ENCODE results near the gene UBE3A. TPM values are rescaled to one million over a fixed set of nuclear protein-coding genes. Genes with fewer than 3 reads are reported as not detected.

UBE3A gene
- total RNA-seq, 2 donors from 2014 or later, result 39.5 to 104 TPM

GRCh38 chr15:25381579-25381978, 57.2 kb downstream of the UBE3A start:
- DNase-seq (ENCODE audit: low spot score) (no peak), ATAC-seq (ENCODE audit: insufficient number of reproducible peaks, low FRiP score, low read depth) (no peak)
- Histone ChIP-seq H3K4me3 (no peak overlapping the region), H3K27ac (no peak overlapping the region), H3K36me3 (peaks cover 7% of the 10 kb centered on the region), H3K27me3 (replicated peaks; ENCODE audit: insufficient read depth) (no peaks in the 10 kb centered on the region), H3K9me3 (no peaks in the 10 kb centered on the region), H3K4me1 (ENCODE audit: control insufficient read depth in 1 of 2, low read depth in 2 of 2) (peaks cover 9 to 11% of the 10 kb centered on the region in 2 donors)
- TF ChIP-seq CTCF (IDR thresholded peaks at IDR 0.05), result no peak

- peaks cover 3% of the 10 kb centered on the region for H3K36me3 ChIP-seq
- ATAC-seq (ENCODE audit: insufficient number of reproducible peaks, low FRiP score, low read depth), result no peak
- H3K27ac ChIP-seq, result no peak overlapping the region
- peaks cover 9 to 11% of the 10 kb centered on the region in 2 donors for H3K4me1 ChIP-seq (ENCODE audit: control insufficient read depth in 1 of 2, low read depth in 2 of 2)
- no peak overlapping the region for H3K4me3 ChIP-seq
- no peak for DNase-seq (ENCODE audit: low spot score)
- no peaks in the 10 kb centered on the region for H3K27me3 ChIP-seq (replicated peaks; ENCODE audit: insufficient read depth)
- H3K9me3 ChIP-seq, result no peaks in the 10 kb centered on the region
- no peak for TF ChIP-seq CTCF (IDR thresholded peaks at IDR 0.05)
Observed at GRCh38 chr15:25378501-25378901, 60.3 kb downstream of the UBE3A start.

GRCh38 chr15:25375557-25375956, 63.3 kb downstream of the UBE3A start:
- Histone ChIP-seq H3K27me3 (replicated peaks; ENCODE audit: insufficient read depth) (no peaks in the 10 kb centered on the region), H3K4me1 (ENCODE audit: control insufficient read depth in 1 of 2, low read depth in 2 of 2) (peaks cover 26 to 27% of the 10 kb centered on the region in 2 donors), H3K27ac (no peak overlapping the region), H3K36me3 (no peaks in the 10 kb centered on the region), H3K4me3 (no peak overlapping the region), H3K9me3 (no peaks in the 10 kb centered on the region)
- DNase-seq (ENCODE audit: low spot score), result no peak
- no peak for TF ChIP-seq CTCF (IDR thresholded peaks at IDR 0.05)
- no peak for ATAC-seq (ENCODE audit: insufficient number of reproducible peaks, low FRiP score, low read depth)

GRCh38 chr15:25374143-25374542, 64.7 kb downstream of the UBE3A start:
- peaks cover 20 to 25% of the 10 kb centered on the region in 2 donors for H3K4me1 ChIP-seq (ENCODE audit: control insufficient read depth in 1 of 2, low read depth in 2 of 2)
- ATAC-seq (ENCODE audit: insufficient number of reproducible peaks, low FRiP score, low read depth) (no peak), DNase-seq (ENCODE audit: low spot score) (no peak)
- no peak for TF ChIP-seq CTCF (IDR thresholded peaks at IDR 0.05)
- no peaks in the 10 kb centered on the region for H3K27me3 ChIP-seq (replicated peaks; ENCODE audit: insufficient read depth)
- H3K4me3 ChIP-seq, result no peak overlapping the region
- no peaks in the 10 kb centered on the region for H3K9me3 ChIP-seq
- H3K27ac ChIP-seq, result no peak overlapping the region
- no peaks in the 10 kb centered on the region for H3K36me3 ChIP-seq

- H3K9me3 ChIP-seq, result no peaks in the 10 kb centered on the region
- no peaks in the 10 kb centered on the region for H3K27me3 ChIP-seq (replicated peaks; ENCODE audit: insufficient read depth)
- DNase-seq (ENCODE audit: low spot score), result no peak
- no peak for TF ChIP-seq CTCF (IDR thresholded peaks at IDR 0.05)
- peaks cover 16 to 20% of the 10 kb centered on the region in 2 donors for H3K4me1 ChIP-seq (ENCODE audit: control insufficient read depth in 1 of 2, low read depth in 2 of 2)
- H3K4me3 ChIP-seq, result no peak overlapping the region
- peak; percentile 82 for ATAC-seq (ENCODE audit: insufficient number of reproducible peaks, low FRiP score, low read depth)
- H3K36me3 ChIP-seq, result no peaks in the 10 kb centered on the region
- H3K27ac ChIP-seq, result peak overlapping the region in 1 of 2 donors; percentile 55
Observed at GRCh38 chr15:25372298-25372697, 66.5 kb downstream of the UBE3A start.

Measured in thoracic aorta (tissue), 2 donors.